DMS114 treated with DMSO at 0.1 percent for 48 hours (cell line): Measurements from ENCODE around the gene XRCC1.
"Not testable (repeated sequence)": the region's sequence is repeated elsewhere in the genome, so short reads cannot be mapped to it uniquely, and the experiment has no call there.

ENCODE experiments used
- DNase-seq: peaks from one replicate; lab custom pipeline; 2025; ENCODE audit not compliant: unreplicated experiment; lab: John Stamatoyannopoulos, UW

The XRCC1 gene

DNA sequence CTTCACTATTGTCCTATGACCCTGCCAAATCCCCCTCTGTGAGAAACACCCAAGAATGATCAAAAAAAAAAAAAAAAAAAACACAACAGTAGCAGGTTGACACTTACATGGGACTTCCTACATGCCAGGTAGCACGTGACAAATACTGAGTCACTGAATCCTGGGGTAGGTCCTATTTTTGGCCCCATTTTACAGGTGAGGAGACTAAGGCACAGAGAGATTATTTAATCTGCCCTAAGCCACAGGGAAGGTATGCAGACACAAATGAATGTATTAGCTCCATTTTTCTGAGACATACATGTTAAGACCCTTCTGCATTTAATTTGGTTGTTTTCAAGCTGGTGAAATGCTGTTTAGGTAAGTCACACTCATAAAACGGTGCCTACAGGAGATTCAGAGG, 26.6 kb downstream of the XRCC1 start:
- no peak for DNase-seq

- not testable (repeated sequence) for DNase-seq
Measured at GRCh38 chr19:43547926-43548325, 27.4 kb downstream of the XRCC1 start.

DNA sequence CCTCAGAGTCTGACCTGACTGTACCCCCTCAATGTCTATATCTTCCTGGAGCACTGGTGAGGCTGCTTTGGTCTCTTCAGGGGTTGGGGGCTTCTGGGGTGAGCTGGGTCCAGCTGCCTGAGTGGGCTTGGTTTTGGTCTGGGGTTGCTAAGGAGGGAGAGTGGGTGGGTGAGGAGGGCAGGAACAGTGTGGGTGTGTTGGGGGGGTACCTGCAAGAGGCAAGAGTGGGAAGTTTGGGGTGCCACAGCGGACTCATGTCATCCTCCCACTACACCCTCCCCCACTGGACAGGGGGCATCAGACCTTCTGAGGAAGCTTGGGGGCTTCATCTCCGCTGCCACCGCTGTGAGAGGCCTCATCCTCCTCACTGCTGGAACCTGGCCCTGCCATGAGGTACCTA, 28.7 kb downstream of the XRCC1 start:
- no peak for DNase-seq

GRCh38 chr19:43545981-43546380, 29.3 kb downstream of the XRCC1 start:
- DNase-seq, result no peak

GRCh38 chr19:43545276-43545675, 30.1 kb downstream of the XRCC1 start:
- DNase-seq, result no peak

GRCh38 chr19:43544077-43544476, 31.2 kb downstream of the XRCC1 start:
- DNase-seq, result no peak

DNA sequence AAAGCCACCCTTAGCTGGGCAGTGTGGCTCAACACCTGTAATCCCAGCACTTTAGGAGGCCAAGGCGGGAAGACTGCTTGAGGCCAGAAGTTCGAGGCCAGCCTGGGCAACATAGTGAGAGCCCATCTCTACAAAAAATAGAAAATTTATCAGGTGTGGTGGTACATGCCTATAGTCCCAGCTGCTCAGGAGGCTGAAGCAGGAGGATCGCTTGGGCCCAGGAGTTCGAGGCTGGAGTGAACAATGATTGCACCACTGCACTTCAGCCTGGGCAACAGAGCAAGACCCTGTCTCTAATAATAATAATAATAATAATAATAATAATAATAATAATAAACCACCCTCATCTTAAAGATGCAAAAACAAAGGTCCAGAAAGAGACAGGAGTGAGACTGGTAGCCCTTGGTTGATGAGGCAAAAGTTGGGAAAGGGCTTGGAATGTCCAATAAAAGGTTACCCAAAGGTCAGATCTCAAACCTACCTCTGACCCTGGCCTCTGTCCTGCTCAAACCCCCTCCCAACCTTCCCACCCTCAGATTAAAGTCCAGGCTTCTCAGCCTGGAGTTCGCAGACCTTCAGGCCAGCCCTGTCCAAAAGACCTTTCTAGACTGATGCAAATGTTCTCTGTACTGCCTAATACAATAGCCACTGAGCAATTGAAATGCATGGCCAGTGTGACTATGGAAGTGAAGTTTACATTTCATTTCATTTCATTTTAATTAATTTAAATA, 33.2 kb downstream of the XRCC1 start:
- DNase-seq, result no peak

- no peak for DNase-seq
Measured at GRCh38 chr19:43540381-43540780, 34.9 kb downstream of the XRCC1 start.

DNA sequence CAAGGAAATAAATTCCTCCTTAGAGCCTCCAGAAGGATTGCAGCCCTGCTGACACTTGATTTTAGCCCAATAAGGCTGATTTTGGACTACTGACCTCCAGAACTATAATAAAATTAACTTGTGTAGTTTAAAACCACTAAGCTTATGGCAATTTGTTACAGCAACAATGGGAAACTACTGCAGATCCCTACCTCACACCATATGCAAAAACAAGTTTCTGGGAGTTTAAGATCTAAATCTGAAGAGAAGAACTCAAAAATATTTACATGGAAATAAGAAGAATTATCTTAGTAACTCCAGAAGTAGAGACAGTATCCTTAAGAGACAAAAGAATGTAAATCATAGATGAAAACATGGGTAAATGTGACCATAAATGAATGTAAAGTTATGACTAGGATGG, 36.4 kb downstream of the XRCC1 start:
- DNase-seq, result no peak

GRCh38 chr19:43534816-43535761, 40.2 kb downstream of the XRCC1 start:
- DNase-seq, result no peak

DNA sequence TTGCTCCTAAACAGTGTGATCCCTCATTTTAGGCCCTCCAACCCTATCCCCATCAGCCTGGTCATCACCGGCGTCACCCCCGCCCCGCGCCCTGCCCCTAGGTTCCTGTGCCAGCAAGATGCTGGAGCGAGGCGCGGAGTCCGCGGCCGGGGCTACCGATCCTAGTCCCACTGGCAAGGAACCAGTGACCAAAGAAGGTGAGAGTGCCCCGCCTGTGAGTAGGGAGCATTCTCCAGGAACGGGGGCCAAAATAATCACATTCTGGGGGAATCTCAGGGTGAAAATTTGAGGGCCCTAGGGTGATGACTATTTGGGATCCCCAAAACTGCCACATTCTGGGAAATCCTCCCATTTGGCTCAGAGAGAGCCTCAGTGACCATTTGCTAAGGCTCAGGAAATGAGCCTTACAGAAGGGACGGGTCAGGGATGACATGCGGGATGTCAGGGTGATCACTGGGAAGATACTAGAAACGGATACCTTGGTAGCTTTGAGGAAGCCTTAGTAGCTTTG, 41.0 kb downstream of the XRCC1 start:
- DNase-seq, result no peak

GRCh38 chr19:43533546-43534304, 41.6 kb downstream of the XRCC1 start:
- DNase-seq, result peak; percentile 89

GRCh38 chr19:43532962-43533545, 42.3 kb downstream of the XRCC1 start, which contains the start of gene ZNF575:
TSS of gene ZNF575 (plus strand) at chr19:43533188. CDS start at chr19:43534423, 1,235 bp downstream.
- DNase-seq, result peak; percentile 73

DNA sequence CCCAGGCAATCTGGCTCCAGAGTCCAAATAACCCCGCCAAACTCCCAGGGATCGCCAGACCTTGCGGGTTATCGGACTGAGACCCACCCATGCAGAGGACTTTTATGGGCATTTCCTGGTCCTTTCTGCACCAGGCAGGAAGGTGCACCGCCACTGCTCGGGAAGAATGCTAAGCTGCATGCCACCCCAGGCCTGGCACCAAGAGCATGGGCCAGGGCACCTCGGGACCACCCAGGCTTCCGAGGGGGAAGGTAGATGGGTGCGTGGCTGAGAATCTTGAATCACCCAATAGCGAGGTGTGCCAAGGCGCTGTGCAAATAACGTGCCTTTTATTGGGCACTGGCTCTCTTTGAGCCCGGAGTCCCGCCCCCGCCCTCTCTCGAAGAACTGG, 42.8 kb downstream of the XRCC1 start:
- peak; percentile 60 for DNase-seq

DNA sequence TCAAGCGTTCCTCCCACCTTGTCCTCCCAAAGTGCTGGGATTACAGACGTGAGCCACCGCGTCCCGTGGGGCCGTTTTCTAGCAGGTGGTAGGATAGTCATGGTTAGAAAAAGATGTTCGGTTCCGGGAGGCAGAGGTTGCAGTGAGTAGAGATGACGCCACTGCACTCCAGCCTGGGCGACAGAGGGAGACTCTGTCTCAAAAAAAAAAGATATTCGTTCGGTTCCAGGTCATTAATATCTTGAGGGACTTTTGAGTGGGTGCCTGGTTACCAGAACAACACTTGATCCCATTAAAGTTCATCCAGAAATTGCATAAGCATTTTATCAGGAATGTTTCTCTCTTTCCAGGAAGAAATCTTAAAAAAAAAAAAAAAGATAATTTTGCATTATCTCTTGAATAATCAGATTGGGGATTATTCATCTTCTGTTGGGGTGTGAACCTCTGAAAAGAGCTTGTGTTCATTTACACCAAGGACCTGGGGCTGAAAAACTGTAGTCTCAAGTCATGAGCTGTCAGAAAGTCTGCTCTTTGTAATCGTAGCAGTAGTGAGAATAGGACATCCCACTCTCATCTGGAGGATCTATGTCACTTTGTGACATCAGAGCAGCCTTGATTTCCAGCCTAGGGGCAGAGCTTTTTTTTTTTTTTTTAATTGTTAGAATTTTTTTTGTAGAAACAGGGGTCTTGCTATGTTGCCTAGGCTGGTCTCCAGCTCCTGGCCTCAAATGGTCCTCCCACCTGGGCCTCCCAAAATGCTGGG, 47.3 kb downstream of the XRCC1 start:
- DNase-seq, result no peak

DNA sequence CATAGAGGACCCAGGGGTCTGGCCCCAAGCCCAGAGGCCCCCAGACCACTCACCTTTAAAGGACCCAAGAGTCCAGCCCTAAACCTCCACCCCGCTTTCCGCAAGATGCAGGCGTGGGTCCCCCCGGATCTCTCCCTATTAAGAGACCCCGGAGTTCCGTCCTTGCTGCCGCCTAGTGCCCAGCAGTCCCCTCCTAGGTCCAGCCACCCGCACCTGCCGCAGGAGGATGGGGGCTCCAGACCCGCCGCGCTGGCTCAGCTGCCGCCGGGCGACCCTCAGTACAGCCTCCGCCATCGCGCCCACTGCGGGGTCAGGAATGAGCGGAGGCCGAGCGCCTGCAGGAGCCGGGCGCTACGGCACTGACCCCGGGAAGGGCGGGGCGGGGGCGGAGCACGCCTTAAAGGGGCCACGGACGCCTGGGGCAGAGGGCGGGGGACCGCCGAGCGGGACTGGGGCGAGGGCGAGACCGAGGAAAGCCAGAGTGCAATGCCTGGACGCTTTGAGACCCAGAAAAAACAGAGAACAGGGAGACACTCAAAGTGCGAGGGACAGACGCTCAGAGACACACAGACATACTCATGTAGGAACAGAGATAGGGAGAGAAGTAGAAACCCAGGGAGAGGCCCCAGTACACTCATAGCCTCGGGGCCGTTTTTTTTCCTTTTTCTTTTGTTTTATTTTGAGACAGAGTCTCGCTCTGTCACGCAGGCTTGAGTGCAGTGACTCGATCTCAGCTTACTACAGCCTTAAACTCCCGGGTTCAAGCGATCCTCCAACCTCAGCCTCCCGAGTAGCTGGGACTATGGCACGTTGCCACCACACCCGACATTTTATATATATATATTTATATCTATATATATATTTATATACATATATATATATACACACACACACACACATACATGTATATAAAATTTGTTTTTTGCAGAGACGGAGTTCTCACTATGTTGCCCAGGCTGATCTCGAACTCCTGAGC, 48.2 kb downstream of the XRCC1 start, which contains the start of gene ETHE1:
ETHE1 (minus strand) TSS at position 318 of the 976 bp plus-strand sequence; CDS start at position 294, 24 bp downstream.
- no peak for DNase-seq

GRCh38 chr19:43525836-43526771, 49.2 kb downstream of the XRCC1 start:
- DNase-seq, result no peak
